ENCODE results near the gene RABGAP1L.

DNA sequence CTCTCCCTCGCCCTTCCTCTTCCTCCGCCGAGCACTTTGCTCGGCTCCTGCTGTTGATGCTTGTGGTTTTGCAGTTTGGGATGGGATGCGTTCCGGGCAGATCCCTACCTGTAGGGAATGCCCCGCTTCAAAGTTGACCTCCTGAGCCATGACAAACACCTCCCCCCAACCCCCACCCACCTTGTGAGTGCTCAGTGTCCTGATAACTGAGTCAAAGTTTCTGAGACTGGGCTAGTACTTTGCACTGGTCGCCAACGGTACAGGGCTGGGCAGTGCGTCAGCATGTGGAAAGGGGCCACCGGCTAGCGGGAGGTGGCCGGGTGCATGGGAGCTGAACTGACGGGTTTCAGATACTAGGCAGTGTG, 771 bp downstream of the RABGAP1L start:
- TF ChIP-seq POLR2AphosphoS5 (IDR thresholded peaks at IDR 0.05; ENCODE audit: low read depth, low read length) (no peak), POLR2A (IDR thresholded peaks at IDR 0.05; ENCODE audit: low read depth, low read length) (no peak)
